ENCODE results near the gene AKT1S1. TPM values are rescaled to one million over a fixed set of nuclear protein-coding genes. Genes with fewer than 3 reads are reported as not detected.

Gene AKT1S1
- total and polyA plus RNA-seq, 2 donors (not counting 1 experiment from before 2014, with no cell fraction given): 16.6 to 23.0 TPM

DNA sequence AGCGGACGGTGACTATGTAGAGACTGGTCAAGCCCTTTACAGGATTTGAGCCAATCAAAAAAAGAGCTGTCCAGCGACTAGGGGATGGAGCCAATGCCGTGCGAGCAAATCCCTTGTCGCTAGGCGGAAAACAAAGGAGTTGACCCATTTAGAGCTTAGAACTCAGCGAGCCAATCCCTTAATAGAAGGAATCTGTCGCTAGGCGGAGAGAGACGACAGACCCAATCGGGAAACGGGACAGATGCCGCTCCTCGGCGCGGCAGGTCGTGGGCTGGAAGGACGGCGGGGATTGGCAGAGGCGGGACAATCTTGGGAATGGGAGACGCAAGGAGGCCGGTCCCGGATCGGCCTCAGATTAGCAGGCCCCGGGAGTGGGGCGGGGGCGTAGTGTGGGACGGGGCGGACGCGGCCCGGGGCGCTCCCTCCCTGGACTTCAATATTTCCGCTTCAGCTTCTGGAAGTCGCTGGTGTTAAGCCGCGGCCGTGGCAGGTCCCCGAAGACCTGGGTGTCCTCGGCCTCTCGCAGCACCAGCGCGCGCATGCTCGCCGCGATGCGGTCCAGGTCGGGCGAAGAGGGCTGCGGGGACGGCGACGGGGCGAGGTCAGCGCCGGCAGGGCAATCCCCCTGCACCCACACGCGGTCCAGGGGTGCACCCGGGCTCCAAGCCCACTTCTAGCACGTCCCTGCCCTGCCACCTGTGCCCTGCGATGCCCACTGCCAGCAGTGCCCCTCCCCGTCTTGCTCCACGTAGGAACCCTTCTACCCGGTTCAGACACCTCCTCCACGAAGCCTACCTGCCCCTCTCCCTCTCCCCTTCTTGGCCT is 7.5 kb downstream of the AKT1S1 start:
- intact Hi-C loops (cut with micrococcal nuclease): loop anchor here (1.0 to 2.0 kb wide), 4 partner anchors 8 to 373 kb away; partner anchors contain the start of genes AKT1S1, MED25, RPS11 and TBC1D17
- CTCF ChIA-PET: interaction anchor here (0.6 to 1.6 kb wide), 6 partner anchors 19 to 1506 kb away, joined by 3 to 7 read pairs (median 4); partner anchors contain the start of genes FUZ, PTOV1, SYNGR4 and TMEM143
- POLR2A ChIA-PET: interaction anchor here (0.6 to 5.0 kb wide), 18 partner anchors 8 to 671 kb away, joined by 3 to 40 read pairs (median 5); partner anchors contain the start of genes AKT1S1, AP2A1, ATF5 and FUZ
- Mint-ChIP-seq H3K27ac (peak overlapping the region; percentile 77), H3K9me3 (ENCODE audit: insufficient read depth) (no peaks in the 10 kb centered on the region), H3K4me1 (peaks cover 41% of the 10 kb centered on the region), H3K4me3 (no peak overlapping the region), H3K27me3 (no peaks in the 10 kb centered on the region)
- Histone ChIP-seq H3K27me3 (replicated peaks in 1 of 4; ENCODE audit: control extremely low read depth in 1 of 4, control insufficient read depth in 3 of 4, insufficient read depth in 4 of 4, low read length in 3 of 4) (no peaks in the 10 kb centered on the region), H4K20me1 (ENCODE audit: control insufficient read depth, insufficient read depth, low read length, poor library complexity, severe bottlenecking) (peaks cover 16% of the 10 kb centered on the region), H3K27ac (ENCODE audit: low read length in 2 of 2) (peak overlapping the region; percentile 97 to 98), H3K4me3 (ENCODE audit: control extremely low read depth in 1 of 5, extremely low read depth in 1 of 5, insufficient read depth in 1 of 5, low read depth in 2 of 5, low read length in 4 of 5) (peak overlapping the region; percentile 42 to 74 (median 69)), H3K9ac (ENCODE audit: low read length) (peak overlapping the region; percentile 68), H3K4me2 (replicated peaks; ENCODE audit: low read depth, low read length, poor library complexity, severe bottlenecking) (peak overlapping the region; percentile 82), H3K79me2 (ENCODE audit: control insufficient read depth, insufficient read depth, low read length) (peaks cover 33% of the 10 kb centered on the region), H3K4me1 (ENCODE audit: control insufficient read depth in 2 of 2, insufficient read depth in 2 of 2, low read length in 2 of 2) (peaks cover 30 to 50% of the 10 kb centered on the region in 2 donors), H3K9me3 (ENCODE audit: control extremely low read depth in 1 of 3, control insufficient read depth in 2 of 3, insufficient read depth in 1 of 3, low read length in 2 of 3) (peaks cover 0 to 20% (median 0%) of the 10 kb centered on the region in 3 donors), H2AFZ (ENCODE audit: insufficient read depth, low read depth, low read length, poor library complexity, severe bottlenecking) (peak overlapping the region; percentile 82), H3K36me3 (replicated peaks in 1 of 2; ENCODE audit: control extremely low read depth in 1 of 2, control insufficient read depth in 1 of 2, extremely low read depth in 1 of 2, insufficient read depth in 2 of 2, low read length in 1 of 2) (peaks cover 0 to 8% of the 10 kb centered on the region in 2 experiments)
- no peak for TF ChIP-seq EZH2 (IDR thresholded peaks at IDR 0.05; ENCODE audit: borderline replicate concordance, insufficient read depth, low read depth, low read length, poor library complexity, severe bottlenecking)
- TF ChIP-seq, protein P1, sequence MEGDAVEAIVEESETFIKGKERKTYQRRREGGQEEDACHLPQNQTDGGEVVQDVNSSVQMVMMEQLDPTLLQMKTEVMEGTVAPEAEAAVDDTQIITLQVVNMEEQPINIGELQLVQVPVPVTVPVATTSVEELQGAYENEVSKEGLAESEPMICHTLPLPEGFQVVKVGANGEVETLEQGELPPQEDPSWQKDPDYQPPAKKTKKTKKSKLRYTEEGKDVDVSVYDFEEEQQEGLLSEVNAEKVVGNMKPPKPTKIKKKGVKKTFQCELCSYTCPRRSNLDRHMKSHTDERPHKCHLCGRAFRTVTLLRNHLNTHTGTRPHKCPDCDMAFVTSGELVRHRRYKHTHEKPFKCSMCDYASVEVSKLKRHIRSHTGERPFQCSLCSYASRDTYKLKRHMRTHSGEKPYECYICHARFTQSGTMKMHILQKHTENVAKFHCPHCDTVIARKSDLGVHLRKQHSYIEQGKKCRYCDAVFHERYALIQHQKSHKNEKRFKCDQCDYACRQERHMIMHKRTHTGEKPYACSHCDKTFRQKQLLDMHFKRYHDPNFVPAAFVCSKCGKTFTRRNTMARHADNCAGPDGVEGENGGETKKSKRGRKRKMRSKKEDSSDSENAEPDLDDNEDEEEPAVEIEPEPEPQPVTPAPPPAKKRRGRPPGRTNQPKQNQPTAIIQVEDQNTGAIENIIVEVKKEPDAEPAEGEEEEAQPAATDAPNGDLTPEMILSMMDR (IDR thresholded peaks at IDR 0.05): no peak
- ATAC-seq (ENCODE audit: low read depth): peak; percentile 80
- peak; percentile 97 for DNase-seq
- WGBS (ENCODE audit: insufficient coverage): 2% methylated on average over 67 of the region's 67 CpGs
